ENCODE measurements around the gene REEP1.
"Not testable (repeated sequence)": the region's sequence is repeated elsewhere in the genome, so short reads cannot be mapped to it uniquely, and the experiment has no call there.

GRCh38 chr2:86200564-86200963, 136.9 kb downstream of the REEP1 start:
- not testable (repeated sequence) for TF ChIP-seq CTCF (conservative IDR thresholded peaks at IDR 0.05 in 1 of 2, IDR thresholded peaks at IDR 0.05 in 1 of 2; ENCODE audit: extremely low read depth in 1 of 2, insufficient read depth in 1 of 2, low read depth in 1 of 2, low read length in 2 of 2); EZH2 (IDR thresholded peaks at IDR 0.05; ENCODE audit: borderline replicate concordance, low read length)

Measured in mammary epithelial cell (primary cell).